ENCODE data around the gene RIMBP2.

DNA sequence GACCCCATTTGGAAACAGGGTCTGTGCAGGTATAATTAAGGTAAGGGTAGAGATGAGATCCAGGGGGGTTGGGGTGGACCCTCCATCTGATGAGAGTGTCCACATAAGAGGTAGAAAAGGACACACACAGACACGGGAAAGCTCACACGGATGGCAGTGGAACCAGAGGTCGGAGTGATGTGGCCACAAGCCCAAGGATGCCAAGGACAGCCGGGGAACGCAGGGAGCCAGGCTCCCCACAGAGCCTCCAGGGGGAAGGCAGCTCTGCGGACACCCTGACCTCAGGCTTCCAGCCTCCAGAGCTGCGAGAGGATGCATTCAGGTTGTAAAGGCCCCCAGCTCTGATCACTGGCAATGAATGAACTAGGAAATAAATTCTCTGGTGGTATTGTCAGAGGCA lies 33.0 kb downstream of the RIMBP2 start:
- TF ChIP-seq, protein P1, sequence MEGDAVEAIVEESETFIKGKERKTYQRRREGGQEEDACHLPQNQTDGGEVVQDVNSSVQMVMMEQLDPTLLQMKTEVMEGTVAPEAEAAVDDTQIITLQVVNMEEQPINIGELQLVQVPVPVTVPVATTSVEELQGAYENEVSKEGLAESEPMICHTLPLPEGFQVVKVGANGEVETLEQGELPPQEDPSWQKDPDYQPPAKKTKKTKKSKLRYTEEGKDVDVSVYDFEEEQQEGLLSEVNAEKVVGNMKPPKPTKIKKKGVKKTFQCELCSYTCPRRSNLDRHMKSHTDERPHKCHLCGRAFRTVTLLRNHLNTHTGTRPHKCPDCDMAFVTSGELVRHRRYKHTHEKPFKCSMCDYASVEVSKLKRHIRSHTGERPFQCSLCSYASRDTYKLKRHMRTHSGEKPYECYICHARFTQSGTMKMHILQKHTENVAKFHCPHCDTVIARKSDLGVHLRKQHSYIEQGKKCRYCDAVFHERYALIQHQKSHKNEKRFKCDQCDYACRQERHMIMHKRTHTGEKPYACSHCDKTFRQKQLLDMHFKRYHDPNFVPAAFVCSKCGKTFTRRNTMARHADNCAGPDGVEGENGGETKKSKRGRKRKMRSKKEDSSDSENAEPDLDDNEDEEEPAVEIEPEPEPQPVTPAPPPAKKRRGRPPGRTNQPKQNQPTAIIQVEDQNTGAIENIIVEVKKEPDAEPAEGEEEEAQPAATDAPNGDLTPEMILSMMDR (IDR thresholded peaks at IDR 0.05): no peak
- TF ChIP-seq, protein P2, sequence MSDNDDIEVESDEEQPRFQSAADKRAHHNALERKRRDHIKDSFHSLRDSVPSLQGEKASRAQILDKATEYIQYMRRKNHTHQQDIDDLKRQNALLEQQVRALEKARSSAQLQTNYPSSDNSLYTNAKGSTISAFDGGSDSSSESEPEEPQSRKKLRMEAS (IDR thresholded peaks at IDR 0.05; ENCODE audit: low read depth): no peak
- no peak for TF ChIP-seq SIN3A (IDR thresholded peaks at IDR 0.05; ENCODE audit: borderline replicate concordance, low read depth, low read length)
- TF ChIP-seq SMC3 (IDR thresholded peaks at IDR 0.05; ENCODE audit: low read depth, low read length): no peak
- no peak for TF ChIP-seq RFX5 (IDR thresholded peaks at IDR 0.05; ENCODE audit: low read length)
- TF ChIP-seq, protein P3, sequence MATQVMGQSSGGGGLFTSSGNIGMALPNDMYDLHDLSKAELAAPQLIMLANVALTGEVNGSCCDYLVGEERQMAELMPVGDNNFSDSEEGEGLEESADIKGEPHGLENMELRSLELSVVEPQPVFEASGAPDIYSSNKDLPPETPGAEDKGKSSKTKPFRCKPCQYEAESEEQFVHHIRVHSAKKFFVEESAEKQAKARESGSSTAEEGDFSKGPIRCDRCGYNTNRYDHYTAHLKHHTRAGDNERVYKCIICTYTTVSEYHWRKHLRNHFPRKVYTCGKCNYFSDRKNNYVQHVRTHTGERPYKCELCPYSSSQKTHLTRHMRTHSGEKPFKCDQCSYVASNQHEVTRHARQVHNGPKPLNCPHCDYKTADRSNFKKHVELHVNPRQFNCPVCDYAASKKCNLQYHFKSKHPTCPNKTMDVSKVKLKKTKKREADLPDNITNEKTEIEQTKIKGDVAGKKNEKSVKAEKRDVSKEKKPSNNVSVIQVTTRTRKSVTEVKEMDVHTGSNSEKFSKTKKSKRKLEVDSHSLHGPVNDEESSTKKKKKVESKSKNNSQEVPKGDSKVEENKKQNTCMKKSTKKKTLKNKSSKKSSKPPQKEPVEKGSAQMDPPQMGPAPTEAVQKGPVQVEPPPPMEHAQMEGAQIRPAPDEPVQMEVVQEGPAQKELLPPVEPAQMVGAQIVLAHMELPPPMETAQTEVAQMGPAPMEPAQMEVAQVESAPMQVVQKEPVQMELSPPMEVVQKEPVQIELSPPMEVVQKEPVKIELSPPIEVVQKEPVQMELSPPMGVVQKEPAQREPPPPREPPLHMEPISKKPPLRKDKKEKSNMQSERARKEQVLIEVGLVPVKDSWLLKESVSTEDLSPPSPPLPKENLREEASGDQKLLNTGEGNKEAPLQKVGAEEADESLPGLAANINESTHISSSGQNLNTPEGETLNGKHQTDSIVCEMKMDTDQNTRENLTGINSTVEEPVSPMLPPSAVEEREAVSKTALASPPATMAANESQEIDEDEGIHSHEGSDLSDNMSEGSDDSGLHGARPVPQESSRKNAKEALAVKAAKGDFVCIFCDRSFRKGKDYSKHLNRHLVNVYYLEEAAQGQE (IDR thresholded peaks at IDR 0.05; ENCODE audit: low read depth, low read length): no peak
- no peak for TF ChIP-seq POLR2AphosphoS5 (IDR thresholded peaks at IDR 0.05; ENCODE audit: low read depth, low read length)
- no peak for TF ChIP-seq MXI1 (IDR thresholded peaks at IDR 0.05; ENCODE audit: low read depth, low read length)
- TF ChIP-seq RAD21 (IDR thresholded peaks at IDR 0.05; ENCODE audit: low read length): no peak
- TF ChIP-seq EP300 (IDR thresholded peaks at IDR 0.05; ENCODE audit: borderline replicate concordance in 1 of 2, low read depth in 1 of 2, low read length in 1 of 2): no peak
- TF ChIP-seq NRF1 (IDR thresholded peaks at IDR 0.05; ENCODE audit: low read depth, low read length): no peak
- no peak for TF ChIP-seq EZH2phosphoT487 (IDR thresholded peaks at IDR 0.05; ENCODE audit: borderline replicate concordance, low read depth)
- TF ChIP-seq TAF1 (IDR thresholded peaks at IDR 0.05; ENCODE audit: borderline replicate concordance, low read depth, low read length): no peak
- TF ChIP-seq, protein P4, sequence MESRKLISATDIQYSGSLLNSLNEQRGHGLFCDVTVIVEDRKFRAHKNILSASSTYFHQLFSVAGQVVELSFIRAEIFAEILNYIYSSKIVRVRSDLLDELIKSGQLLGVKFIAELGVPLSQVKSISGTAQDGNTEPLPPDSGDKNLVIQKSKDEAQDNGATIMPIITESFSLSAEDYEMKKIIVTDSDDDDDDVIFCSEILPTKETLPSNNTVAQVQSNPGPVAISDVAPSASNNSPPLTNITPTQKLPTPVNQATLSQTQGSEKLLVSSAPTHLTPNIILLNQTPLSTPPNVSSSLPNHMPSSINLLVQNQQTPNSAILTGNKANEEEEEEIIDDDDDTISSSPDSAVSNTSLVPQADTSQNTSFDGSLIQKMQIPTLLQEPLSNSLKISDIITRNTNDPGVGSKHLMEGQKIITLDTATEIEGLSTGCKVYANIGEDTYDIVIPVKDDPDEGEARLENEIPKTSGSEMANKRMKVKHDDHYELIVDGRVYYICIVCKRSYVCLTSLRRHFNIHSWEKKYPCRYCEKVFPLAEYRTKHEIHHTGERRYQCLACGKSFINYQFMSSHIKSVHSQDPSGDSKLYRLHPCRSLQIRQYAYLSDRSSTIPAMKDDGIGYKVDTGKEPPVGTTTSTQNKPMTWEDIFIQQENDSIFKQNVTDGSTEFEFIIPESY (IDR thresholded peaks at IDR 0.05; ENCODE audit: borderline replicate concordance, low read depth): no peak

All from SK-N-SH (cell line).